Measurements from ENCODE around the gene COPS7B. TPM values are rescaled to one million over a fixed set of nuclear protein-coding genes. Genes with fewer than 3 reads are reported as not detected.
"Not testable (repeated sequence)": the region's sequence is repeated elsewhere in the genome, so short reads cannot be mapped to it uniquely, and the experiment has no call there.

The COPS7B gene
- 10 to 100 TPM; 34.9 to 45.6 (median 40.9) TPM for total RNA-seq (2021; fragmentation: NEBNext Ultra II Directional; extraction: Animal tissue kit (Norgen Biotek cat#: 25700))
- long read RNA-seq, transcript COPS7B-201 (7 exons, 2,544 nt), result major isoform, 31 of 39 reads
- long read RNA-seq, partial matches to known transcripts, result 2 of 39 reads
- long read RNA-seq, other reads (novel, unspliced or antisense), result 4 of 39 reads

GRCh38 chr2:231786177-231786916 lies at the start of gene COPS7B:
Gene COPS7B (plus strand): TSS chr2:231786445. CDS start chr2:231788571, 2,126 bp downstream.
- Mint-ChIP-seq H3K27me3 (ENCODE audit: insufficient read depth) (no peaks in the 10 kb centered on the region; the same call in 1 of the 2 replicates), H3K36me3 (ENCODE audit: low read depth) (peaks cover 3% of the 10 kb centered on the region; the same call in 1 of the 2 replicates), H3K4me1 (ENCODE audit: low read depth) (peaks cover 50% of the 10 kb centered on the region), H3K27ac (peak within 1 kb of the TSS; percentile 67), H3K9me3 (no peaks in the 10 kb centered on the region), H3K4me3 (peak within 1 kb of the TSS; percentile 94)
- peak; percentile 70 for DNase-seq
- TF ChIP-seq CTCF (IDR thresholded peaks at IDR 0.05), result peak; percentile 78

GRCh38 chr2:231737761-231738160 lies 48.5 kb upstream of the COPS7B start:
- no peak for DNase-seq
- TF ChIP-seq CTCF (IDR thresholded peaks at IDR 0.05), result no peak
- Mint-ChIP-seq H3K27me3 (ENCODE audit: insufficient read depth) (peaks cover 3% of the 10 kb centered on the region; the same call in 1 of the 2 replicates), H3K9me3 (no peaks in the 10 kb centered on the region), H3K4me3 (no peak overlapping the region), H3K27ac (no peak overlapping the region), H3K4me1 (ENCODE audit: low read depth) (no peaks in the 10 kb centered on the region), H3K36me3 (ENCODE audit: low read depth) (peaks cover 4% of the 10 kb centered on the region; the same call in 1 of the 2 replicates)

GRCh38 chr2:231743376-231744116 lies 42.7 kb upstream of the COPS7B start:
- no peak for TF ChIP-seq CTCF (IDR thresholded peaks at IDR 0.05)
- no peak overlapping the region for H3K27ac Mint-ChIP-seq
- no peak for DNase-seq
- no peaks in the 10 kb centered on the region for H3K4me1 Mint-ChIP-seq (ENCODE audit: low read depth)
- H3K9me3 Mint-ChIP-seq, result no peaks in the 10 kb centered on the region
- no peaks in the 10 kb centered on the region for H3K36me3 Mint-ChIP-seq (ENCODE audit: low read depth)
- H3K27me3 Mint-ChIP-seq (ENCODE audit: insufficient read depth), result peaks cover 4% of the 10 kb centered on the region; the same call in 1 of the 2 replicates
- no peak overlapping the region for H3K4me3 Mint-ChIP-seq

- Mint-ChIP-seq H3K27me3 (ENCODE audit: insufficient read depth) (peaks cover 2% of the 10 kb centered on the region; the same call in 1 of the 2 replicates), H3K4me1 (ENCODE audit: low read depth) (no peaks in the 10 kb centered on the region), H3K9me3 (no peaks in the 10 kb centered on the region), H3K36me3 (ENCODE audit: low read depth) (peaks cover 4% of the 10 kb centered on the region; the same call in 1 of the 2 replicates), H3K4me3 (no peak overlapping the region), H3K27ac (no peak overlapping the region)
- DNase-seq, result no peak
- TF ChIP-seq CTCF (IDR thresholded peaks at IDR 0.05), result no peak
These were observed 40.8 kb upstream of the COPS7B start for GRCh38 chr2:231745303-231746038.

GRCh38 chr2:231748153-231748896 lies 37.9 kb upstream of the COPS7B start:
- H3K27ac Mint-ChIP-seq; H3K36me3 Mint-ChIP-seq (ENCODE audit: low read depth); H3K4me3 Mint-ChIP-seq; H3K9me3 Mint-ChIP-seq; H3K4me1 Mint-ChIP-seq (ENCODE audit: low read depth); H3K27me3 Mint-ChIP-seq (ENCODE audit: insufficient read depth); DNase-seq: not testable (repeated sequence)

GRCh38 chr2:231749016-231749415 lies 37.2 kb upstream of the COPS7B start:
- H3K4me1 Mint-ChIP-seq (ENCODE audit: low read depth); H3K27ac Mint-ChIP-seq; H3K36me3 Mint-ChIP-seq (ENCODE audit: low read depth); H3K27me3 Mint-ChIP-seq (ENCODE audit: insufficient read depth); DNase-seq; H3K4me3 Mint-ChIP-seq; H3K9me3 Mint-ChIP-seq: not testable (repeated sequence)
